ENCODE measurements around the gene WDR82.

The WDR82 gene

DNA sequence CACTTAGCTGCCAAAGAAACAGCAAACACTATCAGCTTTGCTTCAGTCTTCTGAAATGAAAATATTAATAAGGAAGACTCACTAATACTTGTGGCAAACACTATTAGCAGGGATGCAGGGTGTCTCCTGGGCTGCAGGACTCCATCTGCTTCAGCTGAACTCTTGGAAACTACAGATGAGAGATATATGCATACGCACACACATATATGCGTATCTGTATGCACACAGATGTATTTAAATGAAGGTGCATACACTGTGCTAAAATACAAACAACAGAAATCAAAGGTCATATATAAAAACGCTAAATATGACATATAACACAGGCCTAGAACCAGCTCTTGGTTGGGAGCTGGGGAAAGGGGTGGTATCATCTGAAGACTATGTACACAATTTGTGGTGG, 22.3 kb downstream of the WDR82 start:
- in situ Hi-C loops (cut with HindIII; ENCODE audit: low pct_unique_long_range_greater_than_20kb, low sequenced_read_pairs), result no loop called here
- no peak for TF ChIP-seq JUND (IDR thresholded peaks at IDR 0.05; ENCODE audit: low read depth)
- DNase-seq (ENCODE audit: low read depth in 1 of 2, low spot score in 1 of 2), result no peak

DNA sequence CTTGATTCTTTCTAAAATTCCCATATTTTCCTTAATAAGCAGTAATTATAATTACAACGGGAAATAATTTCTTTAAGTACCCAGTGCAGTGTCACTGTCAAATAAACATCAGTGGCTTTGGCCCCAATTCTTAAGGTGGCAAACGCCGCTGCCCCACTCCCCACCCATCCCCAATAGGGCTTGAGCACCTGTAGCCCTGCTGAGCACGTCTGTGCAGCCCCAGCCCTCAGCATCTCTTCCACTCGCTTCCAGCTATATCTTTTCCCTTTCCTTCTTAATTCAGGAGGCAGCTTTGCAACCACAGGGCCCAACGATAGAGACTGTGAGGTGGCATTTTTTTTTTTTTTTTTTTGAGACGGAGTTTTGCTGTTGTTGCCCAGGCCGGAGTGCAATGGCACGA, 23.8 kb downstream of the WDR82 start:
- no peak for TF ChIP-seq JUND (IDR thresholded peaks at IDR 0.05; ENCODE audit: low read depth)
- in situ Hi-C loops (cut with HindIII; ENCODE audit: low pct_unique_long_range_greater_than_20kb, low sequenced_read_pairs), result no loop called here
- DNase-seq (ENCODE audit: low read depth in 1 of 2, low spot score in 1 of 2), result no peak

DNA sequence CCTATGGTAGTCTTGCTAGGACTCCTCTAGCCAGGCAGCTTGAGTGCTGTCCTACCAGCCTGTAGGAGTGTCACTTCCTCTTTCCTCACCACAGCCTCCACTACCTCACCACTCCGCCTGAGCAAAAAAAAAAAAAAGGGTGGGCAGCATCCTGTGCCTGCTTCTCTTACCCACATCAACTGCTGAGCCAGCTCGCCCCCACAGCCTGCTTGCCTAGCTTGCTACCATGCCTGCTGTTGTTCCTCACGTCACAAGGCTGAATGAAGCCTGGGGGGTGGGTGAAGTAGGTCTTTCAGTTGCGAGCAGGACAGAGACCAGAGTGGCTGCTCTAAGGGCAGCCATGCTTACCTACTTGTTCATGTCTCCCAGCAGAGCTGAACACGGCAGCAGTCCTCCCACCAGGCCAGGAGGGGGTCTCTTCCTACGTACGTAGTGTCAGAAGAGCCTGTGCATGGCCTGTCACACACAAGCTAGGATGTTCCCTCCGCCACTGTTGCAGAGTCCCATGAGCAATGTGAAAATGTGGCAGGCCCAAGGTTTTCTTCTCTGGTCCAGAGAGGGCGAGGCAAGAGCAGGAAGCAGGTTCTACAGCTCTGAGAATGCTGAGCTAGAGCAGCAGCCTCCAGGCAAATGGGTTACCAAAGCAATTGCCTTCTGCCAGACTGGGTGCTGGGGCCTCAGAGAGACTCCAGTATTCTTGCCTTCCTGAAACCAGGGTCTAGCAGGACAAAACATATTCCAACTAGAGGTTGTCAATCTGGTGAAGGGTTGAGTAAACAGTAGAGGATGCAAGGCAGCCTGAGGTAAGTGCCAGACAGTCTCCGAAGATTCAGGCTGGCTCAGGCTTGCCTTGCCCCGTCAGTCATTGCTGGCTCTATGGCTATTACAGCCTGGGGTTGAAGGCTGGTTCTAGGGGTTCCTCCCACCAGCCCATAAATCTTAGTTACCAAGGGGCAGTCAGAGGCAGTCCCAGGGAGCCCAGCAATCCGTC, 24.8 kb downstream of the WDR82 start:
- no peak for TF ChIP-seq JUND (IDR thresholded peaks at IDR 0.05; ENCODE audit: low read depth)
- peak in 1 of 2 experiments; percentile 55 for DNase-seq (ENCODE audit: low read depth in 1 of 2, low spot score in 1 of 2)
- in situ Hi-C loops (cut with HindIII; ENCODE audit: low pct_unique_long_range_greater_than_20kb, low sequenced_read_pairs), result no loop called here

DNA sequence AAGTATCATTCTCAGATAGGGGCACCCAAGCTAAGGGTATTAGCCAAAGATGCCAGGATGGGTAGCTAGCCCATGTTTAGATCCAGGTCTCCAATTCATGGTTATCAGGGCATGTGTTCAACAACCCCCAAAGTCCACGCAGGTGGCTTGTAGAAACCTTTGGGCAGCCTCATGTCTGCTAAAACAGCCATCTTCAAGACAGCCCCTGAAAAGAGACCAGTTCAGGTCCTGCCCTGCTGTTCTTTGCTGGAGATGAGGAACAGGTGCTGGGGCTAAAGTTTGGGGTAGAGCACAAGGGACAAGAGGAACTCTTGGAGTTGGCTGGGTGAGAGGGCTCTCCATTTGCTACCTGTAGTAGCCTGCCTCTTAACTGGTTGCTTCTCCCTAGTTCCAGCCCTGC, 28.3 kb downstream of the WDR82 start:
- DNase-seq (ENCODE audit: low read depth in 1 of 2, low spot score in 1 of 2), result no peak
- no peak for TF ChIP-seq JUND (IDR thresholded peaks at IDR 0.05; ENCODE audit: low read depth)
- in situ Hi-C loops (cut with HindIII; ENCODE audit: low pct_unique_long_range_greater_than_20kb, low sequenced_read_pairs), result no loop called here

DNA sequence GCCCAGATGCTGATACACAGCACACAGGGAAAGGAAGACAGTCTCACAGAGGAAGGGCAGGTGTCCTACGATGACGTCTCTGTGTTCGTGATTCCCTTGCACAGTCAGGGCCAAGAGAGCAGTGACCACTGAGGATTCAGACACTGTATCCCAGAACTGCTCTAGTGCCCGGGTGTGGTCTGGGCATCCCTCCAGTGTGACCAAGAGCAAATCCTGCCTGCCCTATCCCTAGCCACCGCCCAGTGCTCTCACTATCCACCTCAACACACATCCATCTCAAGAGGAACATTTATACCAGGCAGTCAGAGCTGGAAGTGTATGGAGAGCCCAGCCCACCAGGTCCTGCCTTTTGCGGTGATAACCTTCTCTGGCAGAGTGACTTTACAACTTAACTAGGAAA, 28.8 kb downstream of the WDR82 start:
- no peak for TF ChIP-seq JUND (IDR thresholded peaks at IDR 0.05; ENCODE audit: low read depth)
- no peak for DNase-seq (ENCODE audit: low read depth in 1 of 2, low spot score in 1 of 2)
- in situ Hi-C loops (cut with HindIII; ENCODE audit: low pct_unique_long_range_greater_than_20kb, low sequenced_read_pairs), result no loop called here

DNA sequence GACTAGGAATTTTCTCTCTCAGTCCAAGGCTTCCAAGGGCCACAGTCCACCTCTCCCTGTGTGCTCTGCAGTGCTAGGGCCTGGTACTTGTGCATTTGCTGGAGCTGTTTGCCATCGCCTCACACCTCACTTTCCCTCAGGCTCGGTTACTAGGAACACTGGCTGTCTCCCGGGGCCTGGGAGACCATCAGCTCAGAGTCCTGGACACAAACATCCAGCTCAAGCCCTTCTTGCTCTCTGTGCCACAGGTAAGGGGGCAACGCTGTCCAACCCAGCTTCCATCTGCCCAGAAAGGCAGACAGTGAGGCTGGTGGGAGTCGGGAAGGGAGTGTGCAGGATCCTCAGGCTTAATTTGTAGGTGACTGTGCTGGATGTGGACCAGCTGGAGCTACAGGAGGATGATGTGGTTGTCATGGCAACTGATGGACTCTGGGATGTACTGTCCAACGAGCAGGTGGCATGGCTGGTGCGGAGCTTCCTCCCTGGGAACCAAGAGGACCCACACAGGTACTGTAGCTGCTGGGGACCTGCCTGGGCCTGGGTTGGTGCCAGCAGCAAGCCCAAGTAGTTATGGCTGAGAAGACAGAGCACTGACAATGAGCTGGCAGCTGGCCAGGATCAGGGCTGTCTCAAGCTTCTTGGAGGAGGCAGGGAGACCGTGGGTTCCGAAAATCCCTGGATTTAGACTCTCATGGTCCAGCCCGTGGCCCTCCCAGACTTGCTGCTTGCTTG, 29.5 kb downstream of the WDR82 start:
- no peak for TF ChIP-seq JUND (IDR thresholded peaks at IDR 0.05; ENCODE audit: low read depth)
- in situ Hi-C loops (cut with HindIII; ENCODE audit: low pct_unique_long_range_greater_than_20kb, low sequenced_read_pairs), result no loop called here
- no peak for DNase-seq (ENCODE audit: low read depth in 1 of 2, low spot score in 1 of 2)

DNA sequence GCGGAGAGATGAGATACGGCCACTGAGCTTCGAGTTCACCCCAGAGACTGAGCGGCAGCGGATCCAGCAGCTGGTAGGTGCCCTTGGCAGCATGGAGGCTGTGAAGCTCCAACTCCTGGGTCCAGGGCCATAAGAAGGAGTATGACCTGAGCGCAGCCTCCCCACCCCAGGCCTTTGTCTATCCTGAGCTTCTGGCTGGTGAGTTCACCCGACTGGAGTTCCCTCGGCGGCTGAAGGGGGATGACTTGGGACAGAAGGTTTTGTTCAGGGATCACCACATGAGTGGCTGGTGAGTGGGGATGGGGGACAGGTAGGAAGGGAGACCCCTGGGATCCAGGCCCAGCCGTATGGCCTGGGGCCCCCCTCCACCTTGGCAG, 30.3 kb downstream of the WDR82 start:
- in situ Hi-C loops (cut with HindIII; ENCODE audit: low pct_unique_long_range_greater_than_20kb, low sequenced_read_pairs), result no loop called here
- DNase-seq (ENCODE audit: low read depth in 1 of 2, low spot score in 1 of 2), result no peak
- TF ChIP-seq JUND (IDR thresholded peaks at IDR 0.05; ENCODE audit: low read depth), result no peak

DNA sequence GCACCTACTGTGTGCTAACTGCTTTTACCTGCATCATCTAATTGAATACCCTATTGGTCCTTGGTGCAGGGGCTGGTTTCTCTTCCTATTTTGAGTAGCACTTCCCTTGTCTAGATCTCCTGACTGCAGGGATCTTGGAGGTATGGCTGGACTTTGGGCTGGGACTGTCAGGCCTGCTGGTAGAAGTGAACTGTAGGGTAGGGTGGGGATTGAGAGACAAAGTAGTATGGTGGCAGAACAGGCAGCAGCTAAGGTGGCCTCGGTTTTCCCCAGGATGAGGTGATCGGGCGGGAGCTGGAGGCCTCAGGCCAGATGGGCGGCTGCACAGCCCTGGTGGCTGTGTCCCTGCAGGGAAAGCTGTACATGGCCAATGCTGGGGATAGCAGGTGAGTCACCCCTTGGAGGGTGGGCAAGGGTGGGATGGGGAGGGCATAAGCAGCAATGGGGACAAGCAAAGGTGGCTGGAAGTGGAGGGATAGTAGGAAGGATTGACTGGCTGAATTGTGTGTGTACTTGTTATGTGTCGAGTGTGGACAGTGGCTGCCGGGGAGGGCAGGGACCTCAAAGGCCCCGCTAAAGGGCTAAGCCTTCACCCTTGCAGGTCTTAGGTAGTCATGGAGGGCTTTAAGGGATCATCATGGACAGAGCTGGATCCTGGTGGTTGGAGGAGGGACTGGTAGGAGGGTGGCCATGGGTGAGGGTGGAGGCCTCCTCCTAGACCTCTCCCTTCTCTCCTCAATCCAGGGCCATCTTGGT, 30.9 kb downstream of the WDR82 start:
- no peak for TF ChIP-seq JUND (IDR thresholded peaks at IDR 0.05; ENCODE audit: low read depth)

DNA sequence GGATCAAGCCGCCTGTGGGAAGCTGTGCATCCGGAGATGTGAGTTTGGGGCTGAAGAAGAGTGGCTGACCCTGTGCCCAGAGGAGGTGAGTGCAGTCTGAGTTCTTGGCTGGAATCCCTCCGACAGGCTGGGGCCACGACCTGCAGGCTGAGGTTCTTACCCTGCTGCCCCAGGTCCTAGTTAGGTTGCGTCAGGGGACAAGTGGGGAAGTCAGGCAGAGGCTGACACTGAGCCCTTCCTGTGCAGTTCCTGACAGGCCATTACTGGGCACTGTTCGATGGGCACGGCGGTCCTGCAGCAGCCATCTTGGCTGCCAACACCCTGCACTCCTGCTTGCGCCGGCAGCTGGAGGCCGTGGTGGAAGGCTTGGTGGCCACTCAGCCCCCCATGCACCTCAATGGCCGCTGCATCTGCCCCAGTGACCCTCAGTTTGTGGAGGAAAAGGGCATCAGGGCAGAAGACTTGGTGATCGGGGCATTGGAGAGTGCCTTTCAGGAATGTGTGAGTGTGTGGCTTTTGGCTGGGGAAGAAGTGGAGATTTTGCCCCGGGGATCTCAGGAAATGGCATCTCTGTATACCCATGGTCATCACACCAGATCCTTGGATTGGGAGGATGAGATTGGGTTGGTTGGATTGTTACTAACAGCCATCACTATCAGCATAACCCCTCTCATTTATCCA, 31.6 kb downstream of the WDR82 start:
- DNase-seq (ENCODE audit: low read depth in 1 of 2, low spot score in 1 of 2), result no peak
- no peak for TF ChIP-seq JUND (IDR thresholded peaks at IDR 0.05; ENCODE audit: low read depth)
- in situ Hi-C loops (cut with HindIII; ENCODE audit: low pct_unique_long_range_greater_than_20kb, low sequenced_read_pairs), result no loop called here

More for the DNA sequence above, 30.9 kb downstream of the WDR82 start:
- in situ Hi-C loops (cut with HindIII; ENCODE audit: low pct_unique_long_range_greater_than_20kb, low sequenced_read_pairs), result no loop called here
- DNase-seq (ENCODE audit: low read depth in 1 of 2, low spot score in 1 of 2), result no peak

DNA sequence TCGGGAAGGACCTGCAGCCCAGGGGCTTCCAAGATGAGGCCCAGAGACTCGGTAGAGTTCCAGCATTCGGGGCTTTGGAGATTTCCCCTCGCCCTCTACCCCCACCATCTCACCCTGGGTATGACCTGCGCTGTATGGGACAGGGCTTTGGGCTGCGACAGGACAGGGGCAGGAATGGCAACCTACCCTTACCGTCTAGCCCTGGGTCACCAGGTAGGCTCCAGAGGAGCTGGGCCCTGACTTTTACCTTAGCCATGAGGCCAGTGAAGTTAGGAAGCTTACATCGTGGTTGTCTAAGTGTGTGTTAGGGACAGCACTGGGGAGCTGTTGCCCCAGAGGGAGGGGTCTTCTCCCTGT, 32.2 kb downstream of the WDR82 start:
- no peak for DNase-seq (ENCODE audit: low read depth in 1 of 2, low spot score in 1 of 2)
- TF ChIP-seq JUND (IDR thresholded peaks at IDR 0.05; ENCODE audit: low read depth), result no peak
- in situ Hi-C loops (cut with HindIII; ENCODE audit: low pct_unique_long_range_greater_than_20kb, low sequenced_read_pairs), result no loop called here

DNA sequence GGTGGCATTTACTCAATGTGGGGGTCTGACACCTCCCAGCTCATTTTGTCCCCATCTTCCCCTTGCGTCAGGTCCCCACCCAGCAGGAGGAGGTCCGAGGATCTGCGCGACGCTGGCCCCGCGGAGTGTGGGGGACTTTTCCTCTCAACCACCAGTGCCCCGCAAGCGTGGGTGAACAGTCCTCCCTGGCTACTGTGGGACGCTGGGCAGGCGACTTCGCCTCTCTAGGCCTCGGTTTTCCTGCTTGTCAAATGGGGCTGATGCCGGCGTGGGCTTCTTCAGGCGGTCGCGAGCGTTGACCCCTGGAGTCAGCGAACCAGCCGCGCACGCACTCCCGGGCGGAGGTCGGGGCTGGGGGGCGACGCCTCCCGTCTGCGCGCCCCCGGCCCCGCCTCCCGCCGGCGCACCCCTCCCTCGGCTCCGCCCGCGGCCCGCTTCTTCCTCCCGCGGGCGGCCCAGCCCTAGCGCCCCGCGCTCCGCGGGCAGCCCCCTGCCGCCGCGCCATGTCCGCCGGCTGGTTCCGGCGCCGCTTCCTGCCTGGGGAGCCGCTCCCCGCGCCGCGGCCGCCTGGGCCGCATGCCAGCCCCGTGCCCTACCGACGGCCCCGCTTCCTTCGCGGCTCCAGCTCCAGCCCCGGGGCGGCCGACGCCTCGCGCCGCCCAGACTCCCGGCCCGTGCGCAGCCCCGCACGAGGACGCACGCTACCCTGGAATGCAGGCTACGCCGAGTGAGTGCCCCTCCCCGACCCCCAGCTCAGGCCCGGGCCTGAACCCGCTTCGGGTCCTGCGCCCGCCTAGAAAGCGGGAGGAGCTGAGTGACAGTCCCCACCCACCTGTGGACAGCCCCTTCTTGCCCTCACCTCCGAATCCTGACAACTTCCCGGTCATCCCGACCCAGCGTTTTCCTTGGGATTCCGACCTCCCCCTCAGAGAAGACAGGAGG, 32.9 kb downstream of the WDR82 start, which contains the start of gene PPM1M:
PPM1M (plus strand) TSS at position 438 of the 942 bp plus-strand sequence; CDS start at position 504, 66 bp downstream.
- in situ Hi-C loops (cut with HindIII; ENCODE audit: low pct_unique_long_range_greater_than_20kb, low sequenced_read_pairs), result no loop called here
- TF ChIP-seq JUND (IDR thresholded peaks at IDR 0.05; ENCODE audit: low read depth), result no peak
- peak; percentile 58 to 70 for DNase-seq (ENCODE audit: low read depth in 1 of 2, low spot score in 1 of 2)

All from T47D (cell line).